NCI-H748 (cell line): ENCODE measurements around the gene GARIN6.
"Not testable (repeated sequence)": the region's sequence is repeated elsewhere in the genome, so short reads cannot be mapped to it uniquely, and the experiment has no call there.

Experiments used
- DNase-seq: peaks from one replicate; lab custom pipeline; 2025; ENCODE audit not compliant: unreplicated experiment; lab: John Stamatoyannopoulos, UW

The GARIN6 gene

GRCh38 chr12:99647453-99647852 is at the start of gene GARIN6:
TSS of gene GARIN6 (plus strand) at chr12:99647753. CDS start at chr12:99648175, 422 bp downstream.
- DNase-seq: no peak

- no peak for DNase-seq
These were observed 48.8 kb upstream of the GARIN6 start for GRCh38 chr12:99598785-99599184.

GRCh38 chr12:99600388-99600787 is 47.2 kb upstream of the GARIN6 start:
- no peak for DNase-seq

GRCh38 chr12:99609455-99610181 is 37.9 kb upstream of the GARIN6 start:
- no peak for DNase-seq

GRCh38 chr12:99611117-99611516 is 36.4 kb upstream of the GARIN6 start:
- no peak for DNase-seq

- DNase-seq: no peak
These were observed 36.0 kb upstream of the GARIN6 start for GRCh38 chr12:99611599-99611998.

GRCh38 chr12:99618657-99619056 is 28.9 kb upstream of the GARIN6 start:
- no peak for DNase-seq

- peak; percentile 41 for DNase-seq
These were observed 28.0 kb upstream of the GARIN6 start for GRCh38 chr12:99619389-99620158.

GRCh38 chr12:99620159-99620479 is 27.4 kb upstream of the GARIN6 start:
- no peak for DNase-seq

- not testable (repeated sequence) for DNase-seq
These were observed 23.0 kb upstream of the GARIN6 start for GRCh38 chr12:99624591-99624990.

- no peak for DNase-seq
These were observed 20.1 kb upstream of the GARIN6 start for GRCh38 chr12:99627459-99627858.

GRCh38 chr12:99644629-99645028 is 2.9 kb upstream of the GARIN6 start:
- no peak for DNase-seq

GRCh38 chr12:99648183-99648582 is 630 bp downstream of the GARIN6 start:
- DNase-seq: no peak

GRCh38 chr12:99649551-99649950 is 2.0 kb downstream of the GARIN6 start:
- DNase-seq: no peak

- DNase-seq: peak; percentile 18
These were observed 11.3 kb downstream of the GARIN6 start for GRCh38 chr12:99658671-99659349.

GRCh38 chr12:99670635-99671034 is 23.1 kb downstream of the GARIN6 start:
- DNase-seq: no peak

GRCh38 chr12:99680276-99680675 is 32.7 kb downstream of the GARIN6 start:
- DNase-seq: no peak

- no peak for DNase-seq
These were observed 38.6 kb downstream of the GARIN6 start for GRCh38 chr12:99686142-99686541.

GRCh38 chr12:99695050-99695449 is 47.5 kb downstream of the GARIN6 start:
- no peak for DNase-seq
